PFSK-1 (cell line): ENCODE results near the gene CIITA.

Source experiments
- FOXP2 ChIP-seq: optimal IDR thresholded peaks from 2 replicates; pipeline ENCODE3; 2011; ENCODE audit warnings: borderline replicate concordance, control low read depth, inconsistent platforms; ENCODE audit not compliant: insufficient read depth; ENCODE audit errors: extremely low read length, extremely low read depth
- POLR2AphosphoS5 ChIP-seq: IDR thresholded peaks from 2 replicates; pipeline ENCODE4 v1.6.1; 2012; ENCODE audit warnings: low read depth, mild to moderate bottlenecking, control low read depth, low read length, moderate library complexity
- SIN3A ChIP-seq: IDR thresholded peaks from 2 replicates; pipeline ENCODE4 v1.6.1; 2012; ENCODE audit warnings: mild to moderate bottlenecking, low read length, moderate library complexity, borderline replicate concordance; ENCODE audit not compliant: insufficient read depth
- TAF1 ChIP-seq: IDR thresholded peaks from 2 replicates; pipeline ENCODE4 v1.6.1; 2012; ENCODE audit warnings: low read length, control low read depth, borderline replicate concordance; ENCODE audit not compliant: insufficient read depth
- TF ChIP-seq, protein P1 (sequence below), 2 experiments: IDR thresholded peaks; 2 replicates each; pipeline versions ENCODE4 v1.6.1 to v1.8.0; 2011 to 2012; ENCODE audit warnings: low read depth in 2 of 2, low read length in 2 of 2, control low read depth in 1 of 2, inconsistent platforms in 1 of 2, mild to moderate bottlenecking in 1 of 2, moderate library complexity in 1 of 2; ENCODE audit not compliant: insufficient read depth in 1 of 2

Gene CIITA

GRCh38 chr16:10936272-10936984 lies 59.4 kb downstream of the CIITA start:
- TF ChIP-seq FOXP2 (no peak), POLR2AphosphoS5 (no peak)

DNA sequence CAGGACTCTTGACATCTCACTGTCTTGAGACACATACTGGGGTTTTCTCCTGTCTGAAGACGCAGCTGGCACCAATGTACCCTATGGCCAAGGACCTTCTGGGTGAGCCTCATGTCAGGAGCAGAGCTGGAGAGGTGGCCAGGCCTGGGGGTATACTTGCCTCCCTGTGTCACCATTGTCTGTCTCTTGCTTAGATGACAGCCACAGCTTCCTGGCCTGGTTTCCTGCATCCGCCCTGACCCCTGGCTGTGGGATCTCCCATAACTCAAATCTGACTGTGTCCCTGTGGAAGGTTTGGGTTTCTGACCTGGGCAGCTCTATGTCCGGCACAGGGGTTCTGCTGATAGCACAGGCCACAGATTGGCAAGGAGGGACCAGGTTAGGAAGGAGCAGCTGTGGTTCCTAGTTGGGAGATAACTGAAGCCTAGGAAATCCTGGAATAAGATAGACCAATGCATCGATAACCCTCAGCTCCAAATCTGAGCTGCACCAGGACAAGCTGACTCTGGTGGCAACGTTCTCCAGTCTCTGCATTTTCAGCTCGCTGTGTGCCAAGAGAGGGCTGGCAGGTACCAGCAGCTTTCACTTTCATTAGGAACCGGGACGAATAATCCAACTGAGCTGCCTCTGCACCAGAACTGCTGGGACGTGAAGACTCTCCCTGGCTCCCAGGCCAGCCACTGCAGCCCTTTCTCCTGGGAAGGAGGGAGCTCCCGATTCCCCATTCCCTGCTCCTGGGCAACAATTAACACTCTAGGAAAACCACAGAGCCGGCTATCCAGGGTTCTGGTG lies 60.3 kb downstream of the CIITA start:
- TF ChIP-seq, protein P1, sequence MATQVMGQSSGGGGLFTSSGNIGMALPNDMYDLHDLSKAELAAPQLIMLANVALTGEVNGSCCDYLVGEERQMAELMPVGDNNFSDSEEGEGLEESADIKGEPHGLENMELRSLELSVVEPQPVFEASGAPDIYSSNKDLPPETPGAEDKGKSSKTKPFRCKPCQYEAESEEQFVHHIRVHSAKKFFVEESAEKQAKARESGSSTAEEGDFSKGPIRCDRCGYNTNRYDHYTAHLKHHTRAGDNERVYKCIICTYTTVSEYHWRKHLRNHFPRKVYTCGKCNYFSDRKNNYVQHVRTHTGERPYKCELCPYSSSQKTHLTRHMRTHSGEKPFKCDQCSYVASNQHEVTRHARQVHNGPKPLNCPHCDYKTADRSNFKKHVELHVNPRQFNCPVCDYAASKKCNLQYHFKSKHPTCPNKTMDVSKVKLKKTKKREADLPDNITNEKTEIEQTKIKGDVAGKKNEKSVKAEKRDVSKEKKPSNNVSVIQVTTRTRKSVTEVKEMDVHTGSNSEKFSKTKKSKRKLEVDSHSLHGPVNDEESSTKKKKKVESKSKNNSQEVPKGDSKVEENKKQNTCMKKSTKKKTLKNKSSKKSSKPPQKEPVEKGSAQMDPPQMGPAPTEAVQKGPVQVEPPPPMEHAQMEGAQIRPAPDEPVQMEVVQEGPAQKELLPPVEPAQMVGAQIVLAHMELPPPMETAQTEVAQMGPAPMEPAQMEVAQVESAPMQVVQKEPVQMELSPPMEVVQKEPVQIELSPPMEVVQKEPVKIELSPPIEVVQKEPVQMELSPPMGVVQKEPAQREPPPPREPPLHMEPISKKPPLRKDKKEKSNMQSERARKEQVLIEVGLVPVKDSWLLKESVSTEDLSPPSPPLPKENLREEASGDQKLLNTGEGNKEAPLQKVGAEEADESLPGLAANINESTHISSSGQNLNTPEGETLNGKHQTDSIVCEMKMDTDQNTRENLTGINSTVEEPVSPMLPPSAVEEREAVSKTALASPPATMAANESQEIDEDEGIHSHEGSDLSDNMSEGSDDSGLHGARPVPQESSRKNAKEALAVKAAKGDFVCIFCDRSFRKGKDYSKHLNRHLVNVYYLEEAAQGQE (IDR thresholded peaks at IDR 0.05; ENCODE audit: insufficient read depth in 1 of 2, low read depth in 2 of 2, low read length in 2 of 2), result no peak
- TF ChIP-seq TAF1 (no peak), POLR2AphosphoS5 (no peak), FOXP2 (no peak)

DNA sequence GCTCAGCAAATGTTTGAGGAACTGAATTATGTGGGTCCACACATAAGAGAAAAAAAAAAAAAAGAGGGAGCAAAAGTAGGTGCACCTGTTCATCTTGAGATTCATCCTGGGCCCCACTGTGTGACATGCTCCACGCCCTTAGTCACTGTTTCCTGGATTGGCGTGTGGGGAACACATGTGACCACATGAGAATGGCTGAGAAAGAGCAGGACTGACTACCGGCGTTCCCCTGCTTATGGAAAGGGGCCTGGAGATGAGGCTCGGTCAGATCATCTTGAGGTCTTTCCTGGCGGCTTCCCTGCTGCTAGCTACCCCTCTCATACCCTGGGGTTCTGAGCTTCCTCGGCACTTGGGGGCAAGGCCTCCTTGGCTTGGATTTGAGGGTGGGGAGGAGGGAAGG lies 61.3 kb downstream of the CIITA start:
- no peak for TF ChIP-seq SIN3A
- no peak for TF ChIP-seq FOXP2

- TF ChIP-seq POLR2AphosphoS5 (no peak), SIN3A (no peak), TAF1 (no peak), FOXP2 (no peak)
- TF ChIP-seq, protein P1 (IDR thresholded peaks at IDR 0.05; ENCODE audit: insufficient read depth in 1 of 2, low read depth in 2 of 2, low read length in 2 of 2), result no peak
Observed at GRCh38 chr16:10938796-10939648, 62.0 kb downstream of the CIITA start.

DNA sequence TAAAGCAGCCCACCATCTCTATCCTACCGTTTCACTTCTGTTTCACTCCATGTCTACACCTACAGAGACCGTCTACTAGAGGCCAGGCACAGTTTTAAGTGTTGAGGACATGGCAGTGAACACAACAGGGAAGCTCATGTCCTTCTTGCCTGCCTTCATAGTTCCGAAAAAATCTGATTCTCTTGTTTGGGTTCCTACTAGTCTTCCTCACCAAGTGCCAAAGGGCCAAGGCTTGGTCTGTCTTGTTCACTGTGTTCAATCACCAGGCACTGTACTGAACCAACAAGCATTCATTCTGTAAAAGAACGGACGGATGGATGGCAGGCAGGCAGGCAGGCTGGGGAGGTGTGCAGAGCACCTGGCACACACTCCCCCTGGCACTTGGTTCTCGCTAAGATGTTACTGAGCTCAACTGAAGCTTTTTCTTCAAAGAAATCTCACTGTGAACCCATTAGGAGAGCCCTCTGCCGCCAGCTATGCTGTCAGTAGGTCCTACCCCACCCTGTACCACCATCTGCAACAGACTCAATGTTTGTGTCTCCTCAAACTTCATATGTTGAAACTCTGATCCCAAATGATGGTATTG lies 62.7 kb downstream of the CIITA start:
- TF ChIP-seq SIN3A (no peak), POLR2AphosphoS5 (no peak), TAF1 (no peak), FOXP2 (no peak)
- TF ChIP-seq, protein P1 (IDR thresholded peaks at IDR 0.05; ENCODE audit: insufficient read depth in 1 of 2, low read depth in 2 of 2, low read length in 2 of 2), result no peak
